BE2C (cell line): Measurements from ENCODE around the gene SHB.
"Not testable (repeated sequence)": the region's sequence is repeated elsewhere in the genome, so short reads cannot be mapped to it uniquely, and the experiment has no call there.

Experiments used
- DNase-seq: peaks from one replicate; pipeline ENCODE4 v3.0.0-alpha.2; 2020
- H3K27me3 ChIP-seq: fragments of 250-450 bp; sonication (Bioruptor Pico); 2 replicates; pipeline ENCODE4 v1.5.1; 2020; ENCODE audit warnings: mild to moderate bottlenecking
- H3K36me3 ChIP-seq: fragments of 250-450 bp; sonication (Bioruptor Pico); 2 replicates; pipeline ENCODE4 v1.5.1; 2020; ENCODE audit warnings: mild to moderate bottlenecking
- H3K4me1 ChIP-seq: fragments of 250-450 bp; sonication (Bioruptor Pico); 2 replicates; pipeline ENCODE4 v1.5.1; 2020
- H3K4me3 ChIP-seq: 2 replicates; pipeline ENCODE4 v1.5.1; 2011; ENCODE audit warnings: low read depth, low read length
- H3K9me3 ChIP-seq: fragments of 250-450 bp; sonication (Bioruptor Pico); 2 replicates; pipeline ENCODE4 v1.5.1; 2020
- TF ChIP-seq, protein P1 (sequence below): IDR thresholded peaks from 2 replicates; pipeline ENCODE4 v1.5.1; 2012; ENCODE audit warnings: mild to moderate bottlenecking, low read depth, low read length

Gene SHB

GRCh38 chr9:38048316-38048969, 20.6 kb downstream of the SHB start:
- no peaks in the 10 kb centered on the region; the same call in 1 of the 2 replicates for H3K36me3 ChIP-seq
- no peak overlapping the region for H3K4me3 ChIP-seq
- no peak for DNase-seq
- H3K27me3 ChIP-seq = no peaks in the 10 kb centered on the region
- H3K4me1 ChIP-seq = no peaks in the 10 kb centered on the region
- no peaks in the 10 kb centered on the region for H3K9me3 ChIP-seq
- TF ChIP-seq, protein P1, sequence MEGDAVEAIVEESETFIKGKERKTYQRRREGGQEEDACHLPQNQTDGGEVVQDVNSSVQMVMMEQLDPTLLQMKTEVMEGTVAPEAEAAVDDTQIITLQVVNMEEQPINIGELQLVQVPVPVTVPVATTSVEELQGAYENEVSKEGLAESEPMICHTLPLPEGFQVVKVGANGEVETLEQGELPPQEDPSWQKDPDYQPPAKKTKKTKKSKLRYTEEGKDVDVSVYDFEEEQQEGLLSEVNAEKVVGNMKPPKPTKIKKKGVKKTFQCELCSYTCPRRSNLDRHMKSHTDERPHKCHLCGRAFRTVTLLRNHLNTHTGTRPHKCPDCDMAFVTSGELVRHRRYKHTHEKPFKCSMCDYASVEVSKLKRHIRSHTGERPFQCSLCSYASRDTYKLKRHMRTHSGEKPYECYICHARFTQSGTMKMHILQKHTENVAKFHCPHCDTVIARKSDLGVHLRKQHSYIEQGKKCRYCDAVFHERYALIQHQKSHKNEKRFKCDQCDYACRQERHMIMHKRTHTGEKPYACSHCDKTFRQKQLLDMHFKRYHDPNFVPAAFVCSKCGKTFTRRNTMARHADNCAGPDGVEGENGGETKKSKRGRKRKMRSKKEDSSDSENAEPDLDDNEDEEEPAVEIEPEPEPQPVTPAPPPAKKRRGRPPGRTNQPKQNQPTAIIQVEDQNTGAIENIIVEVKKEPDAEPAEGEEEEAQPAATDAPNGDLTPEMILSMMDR = no peak

DNA sequence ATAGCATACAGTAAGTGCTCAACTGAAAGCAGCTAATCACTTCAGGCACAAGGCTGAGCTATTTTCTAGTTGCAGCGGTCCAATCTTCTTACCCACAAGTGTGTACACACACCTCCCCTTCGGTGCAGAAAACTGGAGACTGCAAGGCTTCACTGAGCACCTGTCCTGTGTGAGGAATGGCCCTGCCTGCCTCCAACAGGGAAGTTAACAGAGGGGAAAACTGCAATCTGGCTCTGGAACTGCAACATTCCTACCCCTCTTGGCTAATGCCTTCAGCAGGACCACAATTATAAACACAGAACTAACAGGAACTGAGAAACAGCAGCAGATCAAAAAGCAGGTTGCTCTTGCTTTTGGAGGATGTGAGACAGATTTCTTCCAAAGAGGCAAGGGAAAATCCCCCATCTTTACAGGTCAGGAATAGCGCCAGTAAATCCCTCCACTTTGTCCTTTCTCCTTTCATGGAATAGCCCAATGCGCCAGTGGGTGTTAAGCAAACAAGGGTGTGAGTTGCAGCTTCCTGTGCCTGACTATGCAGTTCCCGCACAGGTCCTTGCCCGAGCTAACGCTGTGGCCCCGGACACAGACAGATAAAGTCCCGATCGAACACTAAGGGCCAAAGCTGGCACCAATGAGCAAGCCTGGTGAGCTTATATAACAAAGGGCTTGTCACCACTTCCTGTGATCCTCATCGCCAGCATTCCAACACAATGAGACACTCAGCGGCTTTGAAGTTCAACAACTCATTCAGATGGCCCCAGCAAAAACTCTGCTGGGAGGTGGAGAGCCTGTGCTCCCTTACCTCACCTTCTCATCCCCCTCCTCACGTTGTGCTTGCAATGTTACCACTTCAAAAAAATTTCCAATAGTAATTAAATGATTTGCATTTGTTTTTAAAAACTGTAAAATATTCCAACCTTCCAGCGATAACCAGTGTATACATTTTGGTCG, 21.5 kb downstream of the SHB start:
- Histone ChIP-seq H3K27me3 (no peaks in the 10 kb centered on the region), H3K36me3 (no peaks in the 10 kb centered on the region; the same call in 1 of the 2 replicates), H3K4me3 (no peak overlapping the region), H3K4me1 (no peaks in the 10 kb centered on the region), H3K9me3 (no peaks in the 10 kb centered on the region)
- no peak for DNase-seq
- TF ChIP-seq, protein P1 = no peak

- Histone ChIP-seq H3K36me3 (no peaks in the 10 kb centered on the region; the same call in 1 of the 2 replicates), H3K9me3 (no peaks in the 10 kb centered on the region), H3K27me3 (no peaks in the 10 kb centered on the region), H3K4me3 (no peak overlapping the region), H3K4me1 (peaks cover 6% of the 10 kb centered on the region)
- no peak for DNase-seq
- TF ChIP-seq, protein P1 = no peak
Measured at GRCh38 chr9:38046661-38047300, 22.2 kb downstream of the SHB start.

DNA sequence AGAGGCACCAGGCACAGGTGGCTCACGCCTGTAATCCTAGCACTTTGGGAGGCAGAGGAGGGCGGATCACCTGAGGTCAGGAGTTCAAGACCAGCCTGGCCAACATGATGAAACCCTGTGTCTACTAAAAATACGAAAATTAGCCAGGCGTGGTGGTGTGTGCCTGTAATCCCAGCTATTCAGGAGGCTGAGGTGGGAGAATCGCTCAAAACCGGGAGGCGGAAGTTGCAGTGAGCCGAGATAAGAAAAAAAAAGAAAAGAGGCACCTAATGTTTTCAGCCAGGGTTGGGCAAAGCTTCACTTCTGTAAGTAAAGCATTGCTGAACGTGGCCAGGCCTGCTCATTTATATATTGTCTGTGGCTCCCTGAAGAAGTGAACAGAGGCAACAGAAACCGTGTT, 23.1 kb downstream of the SHB start:
- H3K27me3 ChIP-seq, H3K4me1 ChIP-seq, H3K36me3 ChIP-seq, H3K9me3 ChIP-seq, H3K4me3 ChIP-seq, DNase-seq: not testable (repeated sequence)

- TF ChIP-seq, protein P1 = no peak
- Histone ChIP-seq H3K4me3 (no peak overlapping the region), H3K4me1 (peaks cover 15% of the 10 kb centered on the region), H3K9me3 (no peaks in the 10 kb centered on the region), H3K36me3 (no peaks in the 10 kb centered on the region; the same call in 1 of the 2 replicates), H3K27me3 (no peaks in the 10 kb centered on the region)
- no peak for DNase-seq
Measured at GRCh38 chr9:38044706-38045105, 24.3 kb downstream of the SHB start.

- no peak overlapping the region for H3K4me3 ChIP-seq
- TF ChIP-seq, protein P1 = no peak
- no peaks in the 10 kb centered on the region; the same call in 1 of the 2 replicates for H3K36me3 ChIP-seq
- DNase-seq = no peak
- peaks cover 20% of the 10 kb centered on the region for H3K4me1 ChIP-seq
- no peaks in the 10 kb centered on the region for H3K27me3 ChIP-seq
- H3K9me3 ChIP-seq = no peaks in the 10 kb centered on the region
Measured at GRCh38 chr9:38043931-38044623, 24.9 kb downstream of the SHB start.
